Uterus (tissue), 4 donors: ENCODE measurements around the gene DCP1B. TPM values are rescaled to one million over a fixed set of nuclear protein-coding genes. Genes with fewer than 3 reads are reported as not detected.
A peak's percentile ranks its signal among the peaks of the same experiment; 100 is the strongest.
"Not testable (repeated sequence)": the region's sequence is repeated elsewhere in the genome, so short reads cannot be mapped to it uniquely, and the experiment has no call there.

Experiments
- DNase-seq, 2 donors: peaks; one replicate each; pipeline ENCODE4 v3.0.0-alpha.2; 2019 to 2020
- H3K27ac ChIP-seq, 2 donors: fragments of 200-600 bp; sonication (generic); 1 replicate in 1 of 2; 2 replicates in 1 of 2; pipeline ENCODE4 v1.5.1; 2016 to 2018
- H3K27me3 ChIP-seq, 2 donors: fragments of 200-600 bp; sonication (generic); one replicate each; pipeline ENCODE4 v1.5.1; 2018 to 2019; ENCODE audit warnings: control low read depth in 1 of 2
- H3K36me3 ChIP-seq, 2 donors: fragments of 200-600 bp; sonication (generic); one replicate each; pipeline ENCODE4 v1.5.1; 2019; ENCODE audit warnings: control low read depth in 1 of 2
- H3K4me1 ChIP-seq, 2 donors: fragments of 200-600 bp; sonication (generic); one replicate each; pipeline ENCODE4 v1.5.1; 2018 to 2019; ENCODE audit warnings: control low read depth in 1 of 2
- H3K4me3 ChIP-seq, 2 donors: fragments of 200-600 bp; sonication (generic); 1 replicate in 1 of 2; 2 replicates in 1 of 2; pipeline ENCODE4 v1.5.1; 2018 to 2019; ENCODE audit warnings: mild to moderate bottlenecking in 1 of 2
- H3K9me3 ChIP-seq, 2 donors: fragments of 200-600 bp; sonication (generic); one replicate each; pipeline ENCODE4 v1.5.1; 2019; ENCODE audit warnings: control low read depth in 1 of 2
- CTCF ChIP-seq, 4 experiments: fragments of 200-600 bp in 2 of 4; fragments of 450-650 bp in 2 of 4; sonication (generic) in 2 of 4; IDR thresholded peaks; one replicate each; pipeline ENCODE4 v1.5.1; 2016 to 2019; ENCODE audit warnings: antibody characterized with exemption in 4 of 4, mild to moderate bottlenecking in 2 of 4, moderate library complexity in 1 of 4
- POLR2A ChIP-seq, 2 donors: fragments of 450-650 bp; IDR thresholded peaks; one replicate each; pipeline ENCODE4 v1.6.1; 2016; ENCODE audit warnings: antibody characterized with exemption in 2 of 2, mild to moderate bottlenecking in 1 of 2, moderate library complexity in 1 of 2
- intact Hi-C: fragments of 100-400 bp; cut with DNase I; formaldehyde crosslinking; loops from one replicate; pipeline ENCODE4 v1.15.1; 2023; ENCODE audit warnings: low total_unique reads
- total RNA-seq, 4 donors: library from RNA; depleted of rRNA in 3 of 4; stranded (reverse); fragments of >200 nt in 3 of 4; gene quantifications; one replicate each; pipeline versions ENCODE4 v1.1.0 to v1.2.4, GENCODE V29; 2014 to 2023
- donor health status: DM: yes; HTN: yes; CAD: no.

DCP1B gene
- total RNA-seq, 4 donors from 2014 or later = 13.6 to 34.4 (median 20.7) TPM

- intact Hi-C loops = no loop called here
- H3K4me1 ChIP-seq = peaks cover 0 to 19% of the 10 kb centered on the region in 2 donors
- H3K27me3 ChIP-seq = no peaks in the 10 kb centered on the region
- H3K9me3 ChIP-seq = no peaks in the 10 kb centered on the region
- no peak overlapping the region for H3K4me3 ChIP-seq
- peak overlapping the region; percentile 78 to 92 for H3K27ac ChIP-seq
- TF ChIP-seq CTCF (IDR thresholded peaks at IDR 0.05) (no peak), POLR2A (IDR thresholded peaks at IDR 0.05) (no peak)
- no peak for DNase-seq
- no peaks in the 10 kb centered on the region for H3K36me3 ChIP-seq
Observed at GRCh38 chr12:1946296-1946695, 58.0 kb downstream of the DCP1B start.

GRCh38 chr12:1945502-1945901, 58.8 kb downstream of the DCP1B start:
- DNase-seq, H3K27me3 ChIP-seq, H3K9me3 ChIP-seq, intact Hi-C loops, H3K36me3 ChIP-seq, H3K4me3 ChIP-seq: not testable (repeated sequence)
- Histone ChIP-seq H3K27ac (peak overlapping the region; percentile 78 to 92), H3K4me1 (peaks cover 0 to 14% of the 10 kb centered on the region in 2 donors)

- intact Hi-C loops = loop anchor here (5.0 to 10.0 kb wide), 2 partner anchors 95 to 143 kb away; no protein-coding TSS in a partner anchor
- Histone ChIP-seq H3K27me3 (no peaks in the 10 kb centered on the region), H3K4me3 (peak overlapping the region in 1 of 2 donors; percentile 3), H3K36me3 (no peaks in the 10 kb centered on the region), H3K9me3 (no peaks in the 10 kb centered on the region), H3K27ac (peak overlapping the region; percentile 75 to 76), H3K4me1 (no peaks in the 10 kb centered on the region)
- peak; percentile 89 to 90 for DNase-seq
- TF ChIP-seq POLR2A (IDR thresholded peaks at IDR 0.05) = no peak
- peak; percentile 91 to 97 (median 95) for TF ChIP-seq CTCF (IDR thresholded peaks at IDR 0.05)
Observed at GRCh38 chr12:1939801-1940607, 64.3 kb downstream of the DCP1B start.

GRCh38 chr12:1939331-1939730, 64.9 kb downstream of the DCP1B start:
- DNase-seq = no peak
- H3K4me3 ChIP-seq = peak overlapping the region in 1 of 2 donors; percentile 3
- peak overlapping the region; percentile 75 to 76 for H3K27ac ChIP-seq
- H3K36me3 ChIP-seq = no peaks in the 10 kb centered on the region
- no peaks in the 10 kb centered on the region for H3K27me3 ChIP-seq
- TF ChIP-seq CTCF (IDR thresholded peaks at IDR 0.05) (no peak), POLR2A (IDR thresholded peaks at IDR 0.05) (no peak)
- H3K4me1 ChIP-seq = no peaks in the 10 kb centered on the region
- no peaks in the 10 kb centered on the region for H3K9me3 ChIP-seq
- intact Hi-C loops = loop anchor here (5.0 to 10.0 kb wide), 2 partner anchors 95 to 142 kb away; no protein-coding TSS in a partner anchor

- H3K36me3 ChIP-seq = no peaks in the 10 kb centered on the region
- DNase-seq = peak in 1 of 2 donors; percentile 11
- H3K4me1 ChIP-seq = peaks cover 5 to 9% of the 10 kb centered on the region in 2 donors
- H3K4me3 ChIP-seq = no peak overlapping the region
- no peak for TF ChIP-seq POLR2A (IDR thresholded peaks at IDR 0.05)
- TF ChIP-seq CTCF (IDR thresholded peaks at IDR 0.05) = no peak
- peak overlapping the region; percentile 33 to 37 for H3K27ac ChIP-seq
- no peaks in the 10 kb centered on the region for H3K9me3 ChIP-seq
- intact Hi-C loops = loop anchor here (5.0 to 10.0 kb wide), 2 partner anchors 97 to 140 kb away; no protein-coding TSS in a partner anchor
- H3K27me3 ChIP-seq = no peaks in the 10 kb centered on the region
Observed at GRCh38 chr12:1937481-1938224, 66.6 kb downstream of the DCP1B start.
